Uterine smooth muscle cell (primary cell): ENCODE results near the gene TBC1D13. TPM values are rescaled to one million over a fixed set of nuclear protein-coding genes. Genes with fewer than 3 reads are reported as not detected.

Experiments used
- total RNA-seq: library from RNA; depleted of rRNA; stranded (reverse); fragments of >200 nt; gene quantifications from 2 replicates; pipeline ENCODE4 v1.2.3, GENCODE V29; 2014

TBC1D13 gene, protein sequence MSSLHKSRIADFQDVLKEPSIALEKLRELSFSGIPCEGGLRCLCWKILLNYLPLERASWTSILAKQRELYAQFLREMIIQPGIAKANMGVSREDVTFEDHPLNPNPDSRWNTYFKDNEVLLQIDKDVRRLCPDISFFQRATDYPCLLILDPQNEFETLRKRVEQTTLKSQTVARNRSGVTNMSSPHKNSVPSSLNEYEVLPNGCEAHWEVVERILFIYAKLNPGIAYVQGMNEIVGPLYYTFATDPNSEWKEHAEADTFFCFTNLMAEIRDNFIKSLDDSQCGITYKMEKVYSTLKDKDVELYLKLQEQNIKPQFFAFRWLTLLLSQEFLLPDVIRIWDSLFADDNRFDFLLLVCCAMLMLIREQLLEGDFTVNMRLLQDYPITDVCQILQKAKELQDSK
- total RNA-seq, result 11.4 and 13.8 TPM in 2 replicates

DNA sequence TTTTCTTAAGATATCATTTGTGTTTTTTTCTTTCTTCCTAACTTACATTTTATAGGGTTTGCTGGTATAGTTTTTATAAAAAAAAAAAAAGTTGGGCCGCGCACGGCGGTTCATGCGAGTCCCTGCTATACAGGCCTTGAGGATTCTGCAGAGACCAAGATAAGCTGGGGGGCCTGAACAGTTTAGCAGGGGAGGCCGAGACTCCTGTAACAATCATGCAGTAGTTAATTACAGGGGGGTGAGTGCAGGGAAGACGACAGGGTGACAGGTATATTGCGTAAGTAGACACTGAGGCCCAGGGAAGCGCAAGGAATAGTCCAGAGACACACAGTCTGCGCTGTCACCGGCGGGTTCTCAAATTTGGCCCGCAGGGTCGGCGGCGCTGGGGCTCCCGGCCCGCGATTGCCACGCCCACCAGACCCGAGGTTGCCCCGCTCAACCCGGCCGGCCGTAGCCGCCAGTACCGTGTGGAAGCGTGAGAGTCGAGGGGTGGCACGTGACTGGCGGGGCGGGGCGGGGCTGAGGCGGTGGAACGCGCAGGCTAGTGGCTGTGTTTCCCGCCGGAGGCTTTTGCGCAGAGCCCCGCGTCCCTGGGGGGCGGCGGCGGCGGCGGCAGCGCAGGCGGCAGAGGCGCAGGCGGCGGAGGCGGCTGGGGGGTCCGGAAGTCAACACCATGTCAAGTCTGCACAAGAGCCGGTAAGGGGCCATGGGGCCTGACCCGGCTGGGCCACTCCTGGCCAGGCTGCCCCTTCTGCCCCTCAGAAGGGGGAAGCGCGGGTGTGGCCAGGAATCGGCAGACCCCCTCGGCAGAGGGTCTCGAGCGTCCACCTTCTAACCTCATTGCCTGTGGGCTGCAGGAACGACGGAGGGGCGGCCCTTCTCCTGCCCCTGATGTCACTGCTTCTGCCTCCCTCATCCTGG is at the start of gene TBC1D13:
Gene TBC1D13 (plus strand): TSS at position 573 of the 921 bp plus-strand sequence. CDS start 101 bp downstream, at position 674.

DNA sequence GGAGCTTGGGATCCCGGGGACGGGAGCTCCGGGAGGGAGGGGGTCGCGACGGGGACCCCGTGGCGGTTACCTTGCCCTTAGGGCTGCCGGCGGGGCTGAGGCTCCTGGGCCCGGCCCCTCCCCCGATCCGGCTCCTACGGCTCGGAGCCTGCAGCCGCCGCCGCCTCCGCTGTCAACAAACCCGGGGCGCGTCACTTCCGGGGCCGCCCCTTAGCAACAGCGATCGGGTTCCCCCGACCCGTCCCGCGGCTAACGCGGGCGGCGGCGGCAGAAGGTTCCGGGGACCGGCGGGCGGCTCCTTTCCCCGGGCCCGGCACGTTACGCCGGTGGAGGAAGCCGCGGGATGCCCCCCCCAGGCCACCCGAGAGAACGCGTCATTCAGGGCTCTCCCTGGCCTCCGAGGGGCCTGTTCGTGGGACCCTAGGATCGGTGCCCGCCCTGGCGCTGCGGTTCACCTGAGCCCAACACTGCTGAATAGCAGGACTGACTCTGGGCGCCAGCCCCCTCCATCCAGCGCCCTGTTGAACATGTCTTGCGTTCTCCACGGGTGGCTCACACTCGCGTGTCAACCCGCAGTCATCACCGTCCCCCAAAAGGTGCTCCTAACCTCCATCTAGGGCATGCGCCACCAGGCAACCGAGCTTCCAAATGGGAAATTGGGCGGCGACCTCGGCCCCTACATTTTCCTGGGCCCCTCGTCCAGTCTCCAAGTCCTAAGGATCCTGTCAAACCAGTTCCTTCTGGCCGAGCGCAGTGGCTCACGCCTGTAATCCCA is 15.1 kb upstream of the TBC1D13 start, which contains the start of gene ZER1:
Gene ZER1 (minus strand): TSS at position 183 of the 775 bp plus-strand sequence. CDS start 16,362 bp downstream, outside the sequence.

DNA sequence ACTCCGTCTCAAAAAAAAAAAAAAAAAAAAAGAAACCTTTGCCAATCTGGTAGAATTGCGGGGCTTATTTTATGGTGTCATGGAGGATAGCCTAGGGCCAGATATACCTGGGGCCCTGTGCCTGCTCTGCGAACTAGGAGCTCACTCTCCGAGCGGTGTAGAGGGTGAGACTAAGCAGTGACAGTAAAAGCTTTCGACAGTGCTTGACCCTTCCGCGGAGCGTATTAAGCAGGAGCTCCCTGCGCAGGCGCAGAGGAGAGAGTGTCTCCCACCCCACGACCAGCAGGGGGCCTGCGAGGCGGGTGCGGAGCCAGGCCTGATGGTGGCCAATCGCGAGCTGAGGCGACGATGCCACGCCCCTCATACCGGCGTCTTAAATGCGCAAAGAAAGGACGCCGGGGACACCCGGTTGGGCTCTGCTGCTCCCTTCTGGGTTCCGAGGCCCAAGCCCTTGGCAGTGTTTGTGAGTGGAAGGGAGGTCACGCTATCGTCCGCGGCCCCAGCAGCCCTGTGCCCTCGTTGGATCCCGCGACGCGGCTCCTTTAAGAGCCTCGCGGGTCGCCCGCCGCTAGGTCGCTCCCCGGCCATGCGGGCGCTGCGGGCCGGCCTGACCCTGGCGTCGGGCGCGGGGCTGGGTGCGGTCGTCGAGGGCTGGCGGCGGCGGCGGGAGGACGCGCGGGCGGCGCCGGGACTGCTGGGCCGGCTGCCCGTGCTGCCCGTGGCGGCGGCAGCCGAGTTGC is 31.2 kb downstream of the TBC1D13 start, which contains the start of gene ENDOG:
Gene ENDOG (plus strand): TSS at position 402 of the 740 bp plus-strand sequence. CDS start 185 bp downstream, at position 587.

DNA sequence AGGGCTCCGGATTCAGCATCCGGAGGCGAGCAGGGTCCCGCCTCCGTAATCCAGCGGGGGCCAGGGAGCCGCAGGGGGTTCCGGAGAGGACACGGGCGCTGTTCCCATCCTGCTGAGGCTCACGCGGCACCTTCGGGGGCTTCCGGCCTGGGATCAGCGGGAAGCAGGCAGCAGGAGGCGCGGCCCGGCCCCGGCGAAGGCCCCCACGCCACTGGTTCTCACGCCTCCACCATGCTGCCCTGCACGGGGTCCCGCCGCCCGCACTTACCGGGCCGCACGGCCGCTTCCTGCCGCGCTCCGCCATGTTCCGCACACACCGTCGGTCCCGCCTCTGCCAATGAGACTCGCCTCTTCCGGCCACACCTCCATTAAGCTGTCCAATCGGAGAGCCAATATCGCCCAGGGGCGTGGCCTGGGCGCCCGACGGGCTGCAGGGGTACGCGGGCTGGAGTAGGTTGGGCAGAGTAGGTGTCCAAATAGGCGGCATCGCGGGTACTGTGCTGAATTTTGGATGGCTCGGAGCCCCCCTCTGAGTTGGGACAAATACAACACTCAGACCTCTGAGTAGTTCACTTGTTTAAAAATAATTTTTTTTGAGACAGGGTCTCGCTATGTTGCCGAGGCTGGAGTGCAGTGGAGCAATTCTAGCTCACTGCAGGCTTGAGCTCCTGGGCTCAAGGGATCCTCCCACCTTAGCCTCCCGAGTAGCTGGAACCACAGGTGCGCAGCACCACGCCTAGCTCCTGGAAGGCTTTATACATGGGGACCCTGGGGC is 42.6 kb downstream of the TBC1D13 start, which contains the start of gene SPOUT1:
Gene SPOUT1 (minus strand): TSS at position 318 of the 775 bp plus-strand sequence. CDS start 14 bp downstream, at position 304.

Other genes with a start within 250 kb of the TBC1D13 start
- 323 and 344 TPM in 2 replicates for gene SPTAN1, start 234.7 kb upstream of the TBC1D13 start, total RNA-seq
- 52.7 and 113 TPM in 2 replicates for gene DYNC2I2, start 130.4 kb upstream of the TBC1D13 start, total RNA-seq
- 571 and 611 TPM in 2 replicates for gene SET, start 98.0 kb upstream of the TBC1D13 start, total RNA-seq
- gene PKN3, start 84.8 kb upstream of the TBC1D13 start, total RNA-seq, result 1.5 and 4.0 TPM in 2 replicates
- gene ZDHHC12, start 63.1 kb upstream of the TBC1D13 start, total RNA-seq, result 29.1 and 42.5 TPM in 2 replicates
- 20.8 and 23.6 TPM in 2 replicates for gene ZER1, start 15.3 kb upstream of the TBC1D13 start, total RNA-seq
- 20.9 and 48.4 TPM in 2 replicates for gene ENDOG, start 31.2 kb downstream of the TBC1D13 start, total RNA-seq
- 19.5 and 20.2 TPM in 2 replicates for gene SPOUT1, start 42.5 kb downstream of the TBC1D13 start, total RNA-seq
- 12.2 and 13.4 TPM in 2 replicates for gene KYAT1, start 94.7 kb downstream of the TBC1D13 start, total RNA-seq
- gene LRRC8A, start 94.9 kb downstream of the TBC1D13 start, total RNA-seq, result 29.1 and 36.1 TPM in 2 replicates
- gene PHYHD1, start 133.7 kb downstream of the TBC1D13 start, total RNA-seq, result 3.4 and 6.2 TPM in 2 replicates
- 31.6 and 32.9 TPM in 2 replicates for gene DOLK, start 160.3 kb downstream of the TBC1D13 start, total RNA-seq
- gene NUP188, start 160.4 kb downstream of the TBC1D13 start, total RNA-seq, result 37.7 and 70.7 TPM in 2 replicates
- 51.8 and 61.4 TPM in 2 replicates for gene SH3GLB2, start 241.1 kb downstream of the TBC1D13 start, total RNA-seq
- gene MIGA2, start 249.4 kb downstream of the TBC1D13 start, total RNA-seq, result 26.6 and 27.3 TPM in 2 replicates